Neural cell (in vitro differentiated cells): Measurements from ENCODE around the gene CDK6. TPM values are rescaled to one million over a fixed set of nuclear protein-coding genes. Genes with fewer than 3 reads are reported as not detected.

Experiments
- H2AFZ ChIP-seq: fragments of 200-600, 300-800 bp; sonication (generic), shearing (Covaris generic); 2 replicates; pipeline ENCODE4 v1.6.0; 2014; ENCODE audit warnings: low read depth, mild to moderate bottlenecking, antibody characterized with exemption, low read length, moderate library complexity
- H3F3A ChIP-seq: fragments of 200-600 bp; shearing (Covaris generic); 2 replicates; pipeline ENCODE4 v1.6.1; 2016; ENCODE audit warnings: mild to moderate bottlenecking, moderate library complexity, mixed read lengths, antibody characterized with exemption, low read length; ENCODE audit not compliant: insufficient read depth, poor library complexity, severe bottlenecking
- H3K27ac ChIP-seq: fragments of 200-600, 300-800 bp; sonication (generic), shearing (Covaris generic); 2 replicates; pipeline ENCODE4 v1.5.1; 2014; ENCODE audit warnings: mild to moderate bottlenecking, low read length, moderate library complexity
- H3K27me3 ChIP-seq: fragments of 300-800, 200-600 bp; sonication (generic), shearing (Covaris generic); 2 replicates; pipeline ENCODE4 v1.6.0; 2014; ENCODE audit warnings: mild to moderate bottlenecking, low read depth, low read length, moderate library complexity; ENCODE audit not compliant: insufficient read depth
- H3K36me3 ChIP-seq: fragments of 300-800, 200-600 bp; sonication (generic), shearing (Covaris generic); 2 replicates; pipeline ENCODE4 v1.5.1; 2014; ENCODE audit warnings: mild to moderate bottlenecking, antibody characterized with exemption, low read length, moderate library complexity; ENCODE audit not compliant: insufficient read depth
- H3K4me2 ChIP-seq: fragments of 300-800, 200-600 bp; sonication (generic), shearing (Covaris generic); 2 replicates; pipeline ENCODE4 v1.6.0; 2014; ENCODE audit warnings: mild to moderate bottlenecking, low read length
- H3K4me3 ChIP-seq: fragments of 300-800, 200-600 bp; sonication (generic), shearing (Covaris generic); 2 replicates; pipeline ENCODE4 v1.5.1; 2014; ENCODE audit warnings: mild to moderate bottlenecking, low read length, moderate library complexity
- H3K79me2 ChIP-seq: fragments of 200-600 bp; shearing (Covaris generic); replicated peaks from 2 replicates; pipeline ENCODE4 v1.6.0; 2014; ENCODE audit warnings: mild to moderate bottlenecking, low read length, moderate library complexity; ENCODE audit not compliant: insufficient read depth
- H3K9ac ChIP-seq: fragments of 300-800, 200-600 bp; sonication (generic), shearing (Covaris generic); 2 replicates; pipeline ENCODE4 v1.6.1; 2016; ENCODE audit warnings: mild to moderate bottlenecking, low read length, mixed read lengths
- H3K9me2 ChIP-seq: fragments of 200-600 bp; shearing (Covaris generic); 2 replicates; pipeline ENCODE4 v1.6.1; 2016; ENCODE audit warnings: mild to moderate bottlenecking, low read length, mixed read lengths; ENCODE audit not compliant: insufficient read depth
- H3K9me3 ChIP-seq: fragments of 200-600, 300-800 bp; sonication (generic), shearing (Covaris generic); 2 replicates; pipeline ENCODE4 v1.6.1; 2016; ENCODE audit warnings: mild to moderate bottlenecking, mixed run types, low read length, moderate library complexity, mixed read lengths
- H4K20me1 ChIP-seq: fragments of 200-600 bp; shearing (Covaris generic); 2 replicates; pipeline ENCODE4 v1.6.1; 2016; ENCODE audit warnings: mild to moderate bottlenecking, mixed run types; ENCODE audit not compliant: insufficient read depth
- EP300 ChIP-seq: fragments of 450-650 bp; conservative IDR thresholded peaks from 2 replicates; pipeline ENCODE4 v1.6.1; 2014; ENCODE audit warnings: antibody characterized with exemption, mild to moderate bottlenecking, moderate library complexity; ENCODE audit not compliant: poor library complexity, severe bottlenecking
- EZH2 ChIP-seq: fragments of 200-600, 300-800 bp; shearing (Covaris generic), sonication (generic); IDR thresholded peaks from 2 replicates; pipeline ENCODE4 v1.6.1; 2014; ENCODE audit warnings: antibody characterized with exemption, low read length, borderline replicate concordance, mild to moderate bottlenecking; ENCODE audit not compliant: insufficient read depth, poor library complexity, severe bottlenecking
- MXI1 ChIP-seq: fragments of 450-650 bp; conservative IDR thresholded peaks from 2 replicates; pipeline ENCODE4 v1.6.1; 2014; ENCODE audit warnings: antibody characterized with exemption, mild to moderate bottlenecking; ENCODE audit not compliant: poor library complexity, severe bottlenecking
- POLR2AphosphoS5 ChIP-seq: IDR thresholded peaks from 2 replicates; pipeline ENCODE4 v1.6.1; 2012
- RAD21 ChIP-seq: fragments of 450-650 bp; conservative IDR thresholded peaks from 2 replicates; pipeline ENCODE4 v1.6.1; 2014; ENCODE audit warnings: antibody characterized with exemption, mild to moderate bottlenecking, moderate library complexity
- REST ChIP-seq: IDR thresholded peaks from 2 replicates; pipeline ENCODE4 v1.6.1; 2012; ENCODE audit warnings: borderline replicate concordance
- SMC3 ChIP-seq: fragments of 450-650 bp; conservative IDR thresholded peaks from 2 replicates; pipeline ENCODE4 v1.6.1; 2014; ENCODE audit warnings: antibody characterized with exemption, mild to moderate bottlenecking, moderate library complexity; ENCODE audit not compliant: poor library complexity
- TAF1 ChIP-seq: IDR thresholded peaks from 2 replicates; pipeline ENCODE4 v1.6.1; 2012; ENCODE audit warnings: low read depth
- polyA plus RNA-seq: library from polyadenylated mRNA; depleted of rRNA; stranded (reverse); fragments of >200 nt; gene quantifications from 2 replicates; pipeline ENCODE4 v1.2.3, GENCODE V29; 2014
- TF ChIP-seq, protein P1 (sequence below): fragments of 450-650 bp; IDR thresholded peaks from 2 replicates; pipeline ENCODE4 v1.5.1; 2014; ENCODE audit warnings: antibody characterized with exemption, mild to moderate bottlenecking, moderate library complexity; ENCODE audit not compliant: poor library complexity, severe bottlenecking

CDK6 gene
- polyA plus RNA-seq, 1 donor from 2014 or later: 4.1 TPM

- no peaks in the 10 kb centered on the region for H3F3A ChIP-seq
- H3K27ac ChIP-seq: no peak overlapping the region
- no peaks in the 10 kb centered on the region for H3K36me3 ChIP-seq
- no peaks in the 10 kb centered on the region for H3K79me2 ChIP-seq
- TF ChIP-seq, protein P1, sequence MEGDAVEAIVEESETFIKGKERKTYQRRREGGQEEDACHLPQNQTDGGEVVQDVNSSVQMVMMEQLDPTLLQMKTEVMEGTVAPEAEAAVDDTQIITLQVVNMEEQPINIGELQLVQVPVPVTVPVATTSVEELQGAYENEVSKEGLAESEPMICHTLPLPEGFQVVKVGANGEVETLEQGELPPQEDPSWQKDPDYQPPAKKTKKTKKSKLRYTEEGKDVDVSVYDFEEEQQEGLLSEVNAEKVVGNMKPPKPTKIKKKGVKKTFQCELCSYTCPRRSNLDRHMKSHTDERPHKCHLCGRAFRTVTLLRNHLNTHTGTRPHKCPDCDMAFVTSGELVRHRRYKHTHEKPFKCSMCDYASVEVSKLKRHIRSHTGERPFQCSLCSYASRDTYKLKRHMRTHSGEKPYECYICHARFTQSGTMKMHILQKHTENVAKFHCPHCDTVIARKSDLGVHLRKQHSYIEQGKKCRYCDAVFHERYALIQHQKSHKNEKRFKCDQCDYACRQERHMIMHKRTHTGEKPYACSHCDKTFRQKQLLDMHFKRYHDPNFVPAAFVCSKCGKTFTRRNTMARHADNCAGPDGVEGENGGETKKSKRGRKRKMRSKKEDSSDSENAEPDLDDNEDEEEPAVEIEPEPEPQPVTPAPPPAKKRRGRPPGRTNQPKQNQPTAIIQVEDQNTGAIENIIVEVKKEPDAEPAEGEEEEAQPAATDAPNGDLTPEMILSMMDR: no peak
- TF ChIP-seq EZH2 (no peak), POLR2AphosphoS5 (no peak), TAF1 (no peak)
- no peak overlapping the region for H2AFZ ChIP-seq
- no peaks in the 10 kb centered on the region for H3K9me2 ChIP-seq
- no peak overlapping the region for H3K9ac ChIP-seq
- H3K27me3 ChIP-seq: no peaks in the 10 kb centered on the region
- no peaks in the 10 kb centered on the region for H4K20me1 ChIP-seq
- H3K4me2 ChIP-seq: no peak overlapping the region
- H3K9me3 ChIP-seq: peaks cover 5% of the 10 kb centered on the region
- H3K4me3 ChIP-seq: no peak overlapping the region
Measured at GRCh38 chr7:92709912-92710311, 126.5 kb downstream of the CDK6 start.

- no peaks in the 10 kb centered on the region for H3K36me3 ChIP-seq
- no peaks in the 10 kb centered on the region for H4K20me1 ChIP-seq
- peaks cover 5% of the 10 kb centered on the region for H3K9me3 ChIP-seq
- H3K27ac ChIP-seq: no peak overlapping the region
- H2AFZ ChIP-seq: no peak overlapping the region
- no peaks in the 10 kb centered on the region for H3K79me2 ChIP-seq
- no peaks in the 10 kb centered on the region for H3F3A ChIP-seq
- H3K4me3 ChIP-seq: no peak overlapping the region
- H3K9me2 ChIP-seq: no peaks in the 10 kb centered on the region
- no peaks in the 10 kb centered on the region for H3K27me3 ChIP-seq
- H3K9ac ChIP-seq: no peak overlapping the region
- H3K4me2 ChIP-seq: no peak overlapping the region
- TF ChIP-seq REST (no peak), MXI1 (no peak), RAD21 (no peak), POLR2AphosphoS5 (no peak), TAF1 (no peak), EZH2 (no peak), EP300 (no peak), SMC3 (no peak)
Measured at GRCh38 chr7:92709150-92709549, 127.2 kb downstream of the CDK6 start.
